GM19452 (cell line): Measurements from ENCODE around the gene TAAR9.
A peak's percentile ranks its signal among the peaks of the same experiment; 100 is the strongest.

Experiments used
- ATAC-seq: cut with Tn5 transposase; IDR thresholded peaks from one replicate; pipeline ENCODE4 v1.9.1; 2021; ENCODE audit not compliant: unreplicated experiment

Gene TAAR9, protein sequence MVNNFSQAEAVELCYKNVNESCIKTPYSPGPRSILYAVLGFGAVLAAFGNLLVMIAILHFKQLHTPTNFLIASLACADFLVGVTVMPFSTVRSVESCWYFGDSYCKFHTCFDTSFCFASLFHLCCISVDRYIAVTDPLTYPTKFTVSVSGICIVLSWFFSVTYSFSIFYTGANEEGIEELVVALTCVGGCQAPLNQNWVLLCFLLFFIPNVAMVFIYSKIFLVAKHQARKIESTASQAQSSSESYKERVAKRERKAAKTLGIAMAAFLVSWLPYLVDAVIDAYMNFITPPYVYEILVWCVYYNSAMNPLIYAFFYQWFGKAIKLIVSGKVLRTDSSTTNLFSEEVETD

DNA sequence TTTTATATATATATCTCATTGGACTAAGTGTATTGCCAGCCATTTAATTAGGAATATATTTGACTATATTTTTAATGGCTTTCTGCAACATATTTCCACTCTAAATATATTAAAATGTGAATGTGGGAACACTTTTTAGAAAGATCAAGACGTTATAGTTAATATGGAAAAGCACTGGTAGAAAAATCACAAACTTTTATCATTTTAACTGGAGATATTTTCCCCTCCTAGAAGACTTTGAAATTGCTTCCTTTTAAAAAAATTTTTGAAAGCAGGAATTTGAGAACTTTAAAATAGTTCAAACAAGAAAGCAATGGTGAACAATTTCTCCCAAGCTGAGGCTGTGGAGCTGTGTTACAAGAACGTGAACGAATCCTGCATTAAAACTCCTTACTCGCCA lies at the start of gene TAAR9:
TAAR9 (plus strand) TSS at position 301 of the 400 bp plus-strand sequence; CDS start at position 314, 13 bp downstream.
- no peak for ATAC-seq

DNA sequence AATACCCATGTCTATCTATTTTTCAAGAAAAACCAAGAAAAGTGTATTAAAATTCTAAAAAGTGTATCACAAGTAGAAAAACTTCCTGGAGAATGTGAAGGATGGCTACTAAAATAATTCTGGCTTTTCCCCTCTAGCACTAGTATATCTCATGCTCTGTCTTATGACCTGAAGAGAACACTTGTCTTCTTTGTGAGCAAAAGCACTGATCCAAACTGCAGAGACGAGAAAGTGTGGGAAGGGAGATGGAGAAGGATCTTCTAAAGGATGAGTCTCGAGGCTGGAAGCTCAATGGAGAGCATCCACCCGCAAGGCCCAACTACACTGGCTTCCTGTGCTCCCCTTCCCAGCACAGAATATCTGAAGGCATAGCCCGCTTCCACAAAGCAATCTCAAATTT lies 48.7 kb upstream of the TAAR9 start:
- no peak for ATAC-seq

DNA sequence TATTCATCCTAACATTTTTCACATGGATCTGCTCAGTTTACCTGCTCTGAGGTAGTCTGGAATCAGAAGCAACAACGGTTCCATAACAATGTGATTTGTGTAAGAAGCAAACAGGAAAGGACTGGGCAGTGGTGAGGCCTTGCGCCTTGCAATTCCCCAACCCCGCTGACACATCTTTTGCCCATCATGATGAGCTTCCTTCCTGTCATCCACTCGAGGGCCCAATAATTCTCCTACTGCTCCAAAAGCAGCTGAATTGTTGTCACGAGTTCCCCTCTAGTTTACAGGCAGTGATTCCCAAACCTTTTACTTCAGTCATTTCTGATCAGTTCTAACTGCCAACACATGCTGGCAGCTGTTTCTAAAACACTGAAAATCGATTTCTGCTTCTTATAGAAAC lies 48.1 kb upstream of the TAAR9 start:
- peak; percentile 44 for ATAC-seq

DNA sequence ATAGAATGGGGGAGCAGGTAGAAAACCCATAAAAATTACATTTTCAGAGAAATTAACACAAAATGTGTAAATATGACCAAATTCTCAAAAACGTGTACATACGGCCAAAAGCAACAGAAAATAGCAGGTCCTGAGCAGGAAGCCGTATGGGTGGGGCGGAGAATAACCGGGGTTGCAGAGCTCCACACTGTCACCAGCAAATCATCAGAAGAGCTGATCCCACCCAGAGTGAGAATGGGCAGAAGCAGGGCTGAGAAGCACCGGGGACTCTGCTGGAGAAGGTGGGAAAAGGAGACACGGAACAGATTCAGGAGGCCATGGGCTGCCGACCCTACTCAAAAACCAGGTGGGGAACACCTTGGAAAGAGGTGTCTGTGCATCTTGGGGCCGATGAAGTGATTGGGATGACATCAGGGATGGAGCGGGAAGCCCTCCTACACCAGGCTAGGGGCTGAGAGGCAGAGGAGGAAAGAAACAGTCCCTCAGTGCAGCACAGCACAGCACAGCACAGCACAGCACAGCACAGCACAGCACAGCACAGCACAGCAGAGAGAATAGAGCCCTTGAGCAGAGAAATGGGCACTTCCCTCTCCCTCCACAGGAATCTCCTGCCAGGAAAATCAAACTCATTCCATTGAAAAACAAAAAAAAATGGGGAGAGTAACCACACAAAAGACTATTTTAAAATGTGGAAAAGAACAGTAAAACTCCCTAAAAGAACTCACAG lies 47.4 kb upstream of the TAAR9 start:
- peak; percentile 51 for ATAC-seq

DNA sequence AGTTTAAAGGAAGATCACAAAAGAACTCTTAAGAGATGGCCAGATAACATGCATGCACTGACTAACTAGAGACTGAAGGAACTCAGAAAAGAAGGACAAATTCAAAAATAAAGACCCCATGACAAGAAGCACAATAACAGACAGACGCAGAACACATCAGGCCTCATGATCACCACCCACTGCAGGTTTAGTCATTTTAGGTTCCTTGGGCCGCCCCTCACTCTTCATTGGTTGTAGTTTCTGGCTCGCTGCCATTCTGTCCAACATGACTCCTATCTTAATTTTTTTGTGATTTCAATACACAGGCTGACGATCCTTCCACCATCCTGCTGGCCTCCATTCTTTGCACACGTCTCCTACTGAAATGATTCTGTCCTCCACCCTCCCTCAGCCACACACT lies 46.8 kb upstream of the TAAR9 start:
- no peak for ATAC-seq

DNA sequence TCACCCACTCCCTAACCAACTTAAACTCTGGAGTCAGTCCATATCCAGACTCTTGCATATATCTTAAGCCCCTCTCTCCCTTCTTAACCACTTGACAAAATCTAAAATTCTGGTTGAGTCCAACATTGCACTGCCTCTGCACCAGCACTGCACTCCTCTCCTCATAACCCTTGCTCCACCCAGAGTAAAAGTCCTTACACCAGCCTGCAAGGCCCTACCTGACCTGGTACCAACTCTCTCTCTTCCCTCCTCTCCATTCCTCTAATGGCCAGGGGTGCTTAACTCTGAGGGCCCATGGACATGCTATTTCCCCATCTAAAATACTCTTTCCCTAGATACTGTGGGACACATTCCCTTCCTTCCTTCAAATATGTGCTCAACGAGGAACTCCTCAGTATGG lies 46.2 kb upstream of the TAAR9 start:
- ATAC-seq = no peak

DNA sequence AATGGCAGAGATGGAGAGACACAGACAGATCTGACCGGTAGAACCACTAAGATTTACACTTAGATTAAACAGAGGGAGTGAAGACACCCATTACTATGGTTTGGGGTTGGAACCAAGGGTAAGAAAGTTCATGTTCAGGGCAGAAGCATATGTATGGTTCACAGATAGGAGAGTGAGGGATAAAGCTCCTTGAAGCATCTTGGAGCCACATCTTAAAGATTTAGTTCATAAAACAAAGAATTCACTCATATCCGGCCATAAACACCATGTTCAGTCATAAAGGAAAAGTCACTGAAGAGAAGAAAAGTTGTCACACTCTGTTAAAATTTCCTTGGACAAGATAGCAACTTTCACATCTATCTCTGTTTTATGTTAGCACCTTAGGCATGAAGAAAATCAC lies 43.1 kb upstream of the TAAR9 start:
- ATAC-seq = no peak

DNA sequence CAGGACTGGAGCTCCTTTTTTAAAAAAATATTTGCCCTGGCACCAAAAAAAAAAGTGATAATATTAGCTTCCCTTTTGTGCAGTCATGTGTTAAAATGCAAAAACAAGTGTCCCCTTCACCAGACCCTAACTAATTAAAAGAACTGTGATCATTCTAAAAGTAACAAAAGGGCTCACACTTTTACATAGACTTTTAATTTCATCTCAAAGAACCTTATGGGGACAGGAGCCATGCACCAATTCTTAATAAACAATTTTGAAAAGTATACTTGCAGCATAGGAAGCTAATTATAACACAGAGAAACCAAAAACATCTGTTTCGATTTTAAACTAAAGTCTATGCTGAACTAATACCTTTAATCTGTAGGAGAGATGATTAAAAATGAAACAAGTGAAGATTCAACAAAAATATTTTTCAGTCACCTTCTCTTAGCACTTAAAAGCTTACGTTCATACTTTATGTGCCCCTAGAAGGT lies 42.4 kb upstream of the TAAR9 start:
- ATAC-seq = peak; percentile 39

DNA sequence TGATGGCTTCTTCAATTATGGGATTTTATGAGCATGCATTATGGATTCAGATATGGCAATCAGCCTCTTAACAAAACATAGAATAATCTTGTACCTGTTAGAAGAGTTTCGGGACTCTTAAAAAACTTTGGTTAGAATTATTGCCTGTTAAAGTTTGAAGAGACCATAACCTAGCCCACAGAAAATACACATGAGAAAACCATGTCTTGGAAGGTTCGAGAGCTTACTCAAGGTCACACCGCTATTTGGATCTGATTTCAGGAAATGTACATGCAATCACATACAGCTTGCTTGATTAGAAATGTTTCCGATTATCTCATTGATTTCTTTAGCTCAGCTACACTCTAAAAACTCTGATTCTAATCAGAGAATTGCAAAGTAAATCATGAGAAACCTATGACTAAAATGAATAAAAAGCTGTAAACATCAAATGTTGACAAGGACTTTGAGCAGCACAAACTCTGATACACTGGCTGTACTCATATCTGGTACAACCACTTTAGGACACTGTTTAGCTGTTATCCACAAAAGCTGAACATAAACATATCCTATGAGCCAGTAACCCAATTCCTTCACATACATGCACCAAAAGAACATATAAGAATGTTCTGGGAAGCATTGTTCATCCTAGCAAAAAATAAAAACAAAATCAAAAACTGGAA lies 41.4 kb upstream of the TAAR9 start:
- ATAC-seq = no peak

DNA sequence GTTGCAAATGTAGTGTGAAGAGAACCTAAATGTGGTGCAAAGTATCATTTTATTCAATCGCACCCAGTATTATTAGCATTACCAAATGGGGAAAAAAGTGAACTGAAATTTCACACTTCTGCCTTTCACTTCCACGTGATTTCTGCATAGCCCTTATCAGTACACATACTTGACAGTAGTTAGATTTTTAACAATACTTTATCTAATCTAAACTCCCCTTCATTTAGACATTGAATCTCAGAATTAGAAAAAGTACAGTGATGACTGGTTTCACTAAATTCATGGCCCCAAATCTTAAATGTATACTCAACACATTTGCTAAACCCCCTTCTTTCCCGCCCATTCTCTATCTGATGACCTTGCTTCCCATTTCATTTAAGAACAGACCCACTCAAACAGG lies 39.4 kb upstream of the TAAR9 start:
- peak; percentile 55 for ATAC-seq

DNA sequence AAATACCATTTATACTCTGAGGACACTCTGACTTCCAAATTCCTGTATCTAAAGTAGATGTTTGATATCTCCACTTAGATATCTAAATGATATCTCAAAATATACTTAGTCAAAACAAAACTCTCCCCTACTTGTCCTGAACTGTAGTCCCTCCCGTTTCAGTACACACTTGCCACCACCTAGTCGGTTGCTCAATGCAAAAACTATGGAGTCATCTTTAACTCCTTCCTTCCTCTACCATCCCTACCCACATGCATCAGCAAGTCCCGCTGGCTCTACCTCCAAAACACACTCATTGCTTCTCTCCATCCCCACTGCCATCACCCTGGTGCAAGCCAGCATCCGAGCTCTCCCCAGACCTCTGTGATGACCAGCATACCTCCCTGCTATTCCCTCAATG lies 38.3 kb upstream of the TAAR9 start:
- ATAC-seq = no peak

DNA sequence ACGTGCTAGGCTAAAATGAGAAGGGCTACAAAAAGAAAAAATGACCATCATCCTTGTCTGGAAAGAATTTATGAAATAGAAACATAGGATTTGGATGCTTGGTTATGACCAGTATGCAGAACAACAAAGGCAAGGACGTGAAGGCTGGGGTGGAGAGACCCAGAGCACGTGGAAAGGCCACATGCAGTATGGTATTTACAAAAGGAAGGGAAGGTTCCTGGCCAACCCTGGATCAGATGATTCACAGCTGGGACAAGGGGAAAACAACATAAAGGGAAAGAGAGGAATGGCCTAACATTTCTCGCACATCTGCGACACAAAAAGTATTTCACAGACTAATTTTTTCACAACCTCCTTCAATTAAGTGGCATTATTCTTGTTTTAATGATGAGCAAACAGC lies 33.3 kb upstream of the TAAR9 start:
- no peak for ATAC-seq

DNA sequence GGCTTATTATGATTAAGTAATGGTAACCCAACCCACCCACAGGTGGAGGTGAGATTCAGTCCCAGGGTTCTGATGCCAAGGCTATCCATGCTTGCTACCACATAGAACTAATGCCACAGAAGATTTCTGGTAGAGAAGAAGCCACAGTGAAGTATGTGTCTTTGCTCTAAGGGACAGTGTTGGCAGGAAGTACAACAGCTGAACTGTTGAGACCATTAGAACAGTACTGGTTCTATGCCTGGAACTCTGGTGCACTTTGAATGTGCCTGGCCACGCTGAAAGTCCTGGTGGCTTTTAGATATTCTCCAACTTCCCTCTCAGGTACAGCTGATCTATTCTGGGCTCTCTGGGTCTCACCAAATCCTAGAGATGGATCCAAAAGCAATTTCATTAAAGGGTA lies 32.9 kb upstream of the TAAR9 start:
- no peak for ATAC-seq

DNA sequence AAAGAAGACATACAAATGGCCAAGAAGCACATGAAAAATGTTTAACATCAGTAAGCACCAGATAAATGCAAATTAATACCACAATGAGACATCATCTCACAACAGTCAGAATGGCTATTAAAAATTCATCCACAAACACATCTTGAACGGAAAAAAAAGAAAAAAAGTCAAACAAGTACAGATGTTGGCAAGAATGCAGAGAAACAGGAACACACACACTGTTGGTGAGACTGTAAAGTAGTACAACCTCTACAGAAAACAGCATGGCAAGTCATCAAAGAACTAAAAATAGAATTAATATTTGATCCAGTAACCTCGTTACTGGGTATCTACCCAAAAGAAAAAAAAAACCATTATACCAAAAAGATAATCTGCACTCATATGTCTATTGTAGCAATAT lies 31.6 kb upstream of the TAAR9 start:
- no peak for ATAC-seq

DNA sequence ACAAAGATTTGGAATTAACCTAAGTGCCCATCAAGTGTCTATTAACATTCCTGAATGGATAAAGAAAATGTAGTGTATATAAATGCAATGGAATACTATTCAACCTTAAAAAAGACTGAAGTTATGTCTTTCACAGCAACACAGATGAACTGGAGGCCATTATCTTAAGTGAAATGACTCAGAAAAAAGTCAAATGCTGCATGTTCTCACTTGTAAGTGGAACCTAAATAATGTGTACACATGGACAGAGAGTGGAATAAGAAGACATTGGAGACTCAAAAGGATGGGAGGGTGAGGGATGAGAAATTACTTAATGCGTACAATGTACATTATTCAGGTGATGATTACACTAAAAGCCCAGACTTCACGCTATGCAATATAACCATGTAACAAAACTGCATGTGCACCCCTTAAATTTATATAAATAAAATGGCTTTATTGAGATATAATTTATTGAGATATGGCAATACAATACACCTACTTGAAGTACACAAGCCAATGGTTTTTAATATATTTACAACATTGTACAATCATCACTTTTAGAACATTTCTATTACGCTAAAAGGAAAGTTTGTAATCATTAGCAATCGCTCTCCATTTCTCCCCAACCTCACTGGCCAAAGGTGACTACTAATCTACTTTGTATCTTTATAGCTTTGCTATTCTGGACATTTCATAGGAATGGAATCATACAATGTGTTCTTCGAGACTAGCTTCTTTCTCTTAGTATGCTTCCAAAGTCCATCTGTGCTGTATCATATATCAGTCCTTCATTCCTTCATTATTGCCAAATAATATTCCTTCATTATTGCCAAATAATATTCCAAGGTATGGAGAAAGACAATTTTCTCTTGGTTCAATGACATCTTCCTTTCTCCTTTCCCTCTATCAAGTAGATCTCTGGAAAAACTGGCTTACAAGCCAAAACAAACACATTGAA lies 30.9 kb upstream of the TAAR9 start:
- no peak for ATAC-seq

DNA sequence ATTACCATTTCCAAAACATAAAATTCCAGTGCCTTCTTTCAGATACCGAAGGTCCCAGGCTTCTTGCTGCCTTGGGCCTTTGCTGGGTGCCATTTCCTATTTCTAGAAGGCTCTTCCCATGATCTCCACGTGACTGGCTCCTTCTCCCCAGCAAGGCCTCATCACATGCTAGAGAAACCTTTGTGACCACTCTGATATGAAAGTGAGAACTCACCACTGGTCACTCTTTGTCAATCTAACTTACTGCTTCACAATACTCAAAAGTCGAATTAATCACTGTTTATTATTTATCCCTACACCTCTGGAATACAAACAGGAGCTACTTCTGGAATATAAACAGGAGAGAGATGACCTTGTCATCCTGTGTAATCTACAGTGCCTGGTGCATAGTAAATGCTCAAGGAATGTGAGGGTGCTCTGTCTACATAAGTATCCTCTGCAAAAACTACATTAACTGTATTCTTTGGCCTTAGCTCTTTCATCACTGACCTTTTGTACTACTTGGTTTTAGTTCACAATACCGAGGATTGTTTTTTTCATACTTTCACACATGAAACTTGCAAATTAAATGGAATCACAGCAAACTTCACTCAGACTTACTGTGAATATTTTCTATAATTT lies 26.8 kb upstream of the TAAR9 start:
- no peak for ATAC-seq

DNA sequence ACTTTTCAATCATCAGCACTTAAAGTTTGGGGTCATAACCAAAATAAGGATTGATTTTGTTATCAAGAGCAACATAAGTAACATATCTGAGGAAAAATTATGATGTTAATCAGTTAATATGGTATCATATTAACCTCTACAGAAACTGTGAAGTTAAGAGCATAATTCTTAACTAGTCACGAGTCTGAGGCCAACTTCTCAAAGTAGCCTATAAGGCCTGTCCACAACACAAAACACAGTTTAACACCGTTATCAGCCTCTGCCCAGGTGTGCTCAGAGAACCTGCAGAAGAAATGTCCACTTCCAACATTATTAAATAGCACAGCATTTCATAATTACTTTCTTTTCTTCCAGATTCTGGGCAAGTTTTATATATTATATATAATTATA lies 26.3 kb upstream of the TAAR9 start:
- no peak for ATAC-seq

DNA sequence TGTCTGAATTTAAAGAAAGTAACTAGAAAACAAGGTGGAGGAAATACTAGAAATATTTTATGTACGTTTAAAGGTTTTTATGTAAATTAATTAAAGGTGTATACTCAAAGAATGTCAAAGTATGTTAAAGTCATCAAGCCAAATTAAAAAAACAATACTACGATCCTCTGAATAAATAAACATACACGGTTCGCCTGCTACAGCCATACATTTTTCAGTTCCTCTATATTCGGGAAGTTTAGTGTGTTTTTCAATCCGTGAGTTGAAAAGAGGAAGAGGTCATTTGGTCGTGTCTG lies 25.8 kb upstream of the TAAR9 start:
- no peak for ATAC-seq

DNA sequence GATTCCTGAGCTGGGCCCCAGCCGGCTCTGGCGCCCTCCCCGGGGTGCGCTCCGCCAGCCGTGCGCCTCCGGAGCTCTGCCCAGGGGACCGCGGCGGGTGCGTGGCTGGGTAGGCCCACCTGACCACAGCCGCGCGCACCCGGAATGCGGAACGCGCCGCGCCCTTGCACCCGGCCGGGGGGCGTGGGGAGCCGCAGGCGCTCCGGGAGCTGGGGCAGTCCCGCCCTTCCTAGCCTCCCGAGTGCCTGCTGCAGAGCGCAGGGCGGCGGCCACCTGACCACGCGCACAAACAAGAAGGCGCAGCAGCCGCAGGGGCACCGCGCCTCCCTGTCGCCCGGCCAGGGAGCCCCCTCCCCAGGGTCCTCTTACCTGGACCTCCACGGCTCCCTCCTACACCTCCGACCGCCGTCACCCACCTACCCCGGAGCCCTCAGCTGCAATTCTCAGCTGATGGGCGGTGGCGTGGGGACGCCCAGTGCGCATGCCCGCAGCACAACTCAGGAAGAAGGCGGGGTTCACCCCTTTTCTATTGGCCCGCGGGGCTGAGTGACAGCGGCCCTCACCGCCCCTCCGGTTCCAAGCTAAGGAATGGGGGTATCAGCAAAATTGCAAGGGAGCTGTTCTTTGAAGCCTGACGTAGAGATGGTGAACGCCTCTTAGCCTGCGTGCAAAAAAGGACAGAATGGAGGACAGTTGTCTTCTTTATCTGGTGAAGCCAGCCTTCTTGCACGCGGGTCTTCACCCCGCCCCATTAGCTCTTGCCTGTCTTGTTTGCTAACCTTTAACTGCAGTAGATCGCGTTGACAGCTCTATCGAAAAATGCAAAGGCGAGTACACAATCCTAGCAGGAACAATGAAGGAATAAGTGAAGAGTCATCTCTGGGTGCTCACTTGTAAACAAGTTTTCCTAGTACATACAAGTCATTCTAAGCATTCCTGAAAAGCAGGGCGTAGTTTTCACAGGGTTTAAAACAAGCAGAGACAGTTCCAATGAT lies 25.1 kb upstream of the TAAR9 start, which contains the start of gene STX7:
STX7 (minus strand) TSS at position 479 of the 995 bp plus-strand sequence. CDS start 9,586 bp downstream, outside the sequence.
- ATAC-seq = peak; percentile 91
